ENCODE results near the gene STEAP4. TPM values are rescaled to one million over a fixed set of nuclear protein-coding genes. Genes with fewer than 3 reads are reported as not detected.

STEAP4 gene
- total RNA-seq (10 to 100 TPM; 20.3 to 31.7 (median 31.2) TPM), polyA plus RNA-seq (1 to 10 TPM; 5.2 to 8.5 (median 7.2) TPM)
- long read RNA-seq, donor 1, full-length matches to known transcripts, result 11 of 25 reads
- long read RNA-seq, donor 1, partial matches to known transcripts, result 3 of 25 reads
- long read RNA-seq, donor 1, other reads (novel, unspliced or antisense), result 11 of 25 reads
- long read RNA-seq, donor 2, full-length matches to known transcripts, result 21 of 35 reads
- long read RNA-seq, donor 2, partial matches to known transcripts, result 1 of 35 reads
- long read RNA-seq, donor 2, other reads (novel, unspliced or antisense), result 13 of 35 reads

DNA sequence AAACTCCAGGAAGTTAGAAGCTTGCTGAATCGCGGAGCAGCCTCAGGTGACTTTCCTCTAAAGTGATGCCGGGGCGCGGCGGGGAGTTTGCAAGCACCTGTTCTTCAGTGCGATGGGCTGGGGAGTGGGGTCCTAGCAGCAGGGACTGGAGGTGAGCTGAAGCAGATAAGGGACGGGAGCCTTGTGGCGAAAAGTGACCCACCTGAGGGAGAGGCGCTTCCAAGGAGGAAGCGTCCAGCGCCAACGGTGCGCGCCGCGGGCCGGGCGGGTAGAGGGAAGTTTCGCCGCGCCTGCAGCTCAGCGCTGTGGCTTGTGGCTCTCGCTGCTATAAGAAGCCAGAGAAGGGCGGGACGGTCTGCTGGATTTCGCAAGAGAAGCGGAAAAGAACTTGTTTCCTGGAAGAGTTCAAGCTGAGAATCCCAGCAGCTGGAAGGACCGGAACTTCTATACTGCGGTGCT is at the start of gene STEAP4:
TSS of gene STEAP4 (minus strand) at position 305 of the 459 bp plus-strand sequence. CDS start 22,625 bp downstream, outside the sequence.
- ATAC-seq (peak; percentile 61 to 83 (median 70)), DNase-seq (peak; percentile 73 to 85)
- Histone ChIP-seq H3K4me3 (peak within 1 kb of the TSS; percentile 57), H3K36me3 (ENCODE audit: insufficient read depth in 1 of 2, low read depth in 1 of 2) (no peaks in the 10 kb centered on the region), H3K27ac (peak within 1 kb of the TSS; percentile 30), H3K9me3 (no peaks in the 10 kb centered on the region), H3K4me1 (no peaks in the 10 kb centered on the region), H3K27me3 (ENCODE audit: insufficient read depth in 3 of 3, low read length in 2 of 3) (peaks cover 0 to 17% (median 0%) of the 10 kb centered on the region in 3 donors)
- WGBS, 3 donors, result 2% methylated on average over 30 of the region's 30 CpGs
- TF ChIP-seq, protein P1, sequence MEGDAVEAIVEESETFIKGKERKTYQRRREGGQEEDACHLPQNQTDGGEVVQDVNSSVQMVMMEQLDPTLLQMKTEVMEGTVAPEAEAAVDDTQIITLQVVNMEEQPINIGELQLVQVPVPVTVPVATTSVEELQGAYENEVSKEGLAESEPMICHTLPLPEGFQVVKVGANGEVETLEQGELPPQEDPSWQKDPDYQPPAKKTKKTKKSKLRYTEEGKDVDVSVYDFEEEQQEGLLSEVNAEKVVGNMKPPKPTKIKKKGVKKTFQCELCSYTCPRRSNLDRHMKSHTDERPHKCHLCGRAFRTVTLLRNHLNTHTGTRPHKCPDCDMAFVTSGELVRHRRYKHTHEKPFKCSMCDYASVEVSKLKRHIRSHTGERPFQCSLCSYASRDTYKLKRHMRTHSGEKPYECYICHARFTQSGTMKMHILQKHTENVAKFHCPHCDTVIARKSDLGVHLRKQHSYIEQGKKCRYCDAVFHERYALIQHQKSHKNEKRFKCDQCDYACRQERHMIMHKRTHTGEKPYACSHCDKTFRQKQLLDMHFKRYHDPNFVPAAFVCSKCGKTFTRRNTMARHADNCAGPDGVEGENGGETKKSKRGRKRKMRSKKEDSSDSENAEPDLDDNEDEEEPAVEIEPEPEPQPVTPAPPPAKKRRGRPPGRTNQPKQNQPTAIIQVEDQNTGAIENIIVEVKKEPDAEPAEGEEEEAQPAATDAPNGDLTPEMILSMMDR (IDR thresholded peaks at IDR 0.05), result no peak
- intact Hi-C loops (cut with DNase I), result no loop called here

DNA sequence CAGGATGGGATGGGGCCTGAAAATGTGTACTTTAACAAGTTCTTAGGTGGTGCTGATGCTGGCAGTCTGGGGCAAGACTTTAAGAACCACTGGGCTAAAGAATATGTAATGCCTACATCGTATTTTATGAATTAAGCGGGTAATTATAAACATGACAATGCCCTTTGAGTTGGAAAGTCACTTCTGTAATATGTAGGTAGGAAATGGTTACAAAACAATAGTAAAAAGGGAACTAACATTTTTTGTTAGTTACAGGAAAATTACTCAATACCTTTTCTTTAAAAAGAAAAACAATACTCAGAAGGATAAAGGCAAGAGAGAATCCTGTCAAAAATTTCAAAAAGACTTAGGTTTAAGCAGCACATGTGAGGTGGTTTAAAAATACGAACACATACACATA is 48.3 kb upstream of the STEAP4 start:
- Histone ChIP-seq H3K4me1 (no peaks in the 10 kb centered on the region), H3K36me3 (ENCODE audit: insufficient read depth in 1 of 2, low read depth in 1 of 2) (no peaks in the 10 kb centered on the region), H3K27ac (no peak overlapping the region), H3K27me3 (ENCODE audit: insufficient read depth in 3 of 3, low read length in 2 of 3) (no peaks in the 10 kb centered on the region), H3K9me3 (no peaks in the 10 kb centered on the region), H3K4me3 (no peak overlapping the region)
- ATAC-seq, result no peak
- no peak for DNase-seq
- intact Hi-C loops (cut with DNase I), result no loop called here
- TF ChIP-seq, protein P1 (IDR thresholded peaks at IDR 0.05), result no peak
- WGBS, 3 donors, result 82 to 89% (median 83%) methylated on average over 3 of the region's 3 CpGs

DNA sequence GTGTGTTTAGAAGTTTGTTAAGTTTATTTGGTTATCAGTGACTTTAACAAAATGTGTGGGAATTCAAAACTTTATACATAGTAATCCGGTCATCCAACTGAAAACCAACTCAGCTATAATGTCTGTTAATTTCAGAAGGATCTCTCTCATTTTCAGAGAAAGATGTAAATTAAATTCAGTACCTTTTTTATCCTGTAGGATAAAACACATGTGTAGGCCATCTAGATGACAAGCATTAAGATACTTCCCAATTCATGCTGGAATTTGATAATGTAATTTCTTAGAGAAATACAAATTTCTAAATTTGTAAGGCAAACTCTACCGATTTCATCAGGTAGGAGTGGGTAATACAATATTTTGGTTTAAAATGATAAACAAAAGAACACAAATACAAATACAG is 43.4 kb upstream of the STEAP4 start:
- H3K4me3 ChIP-seq, result no peak overlapping the region
- intact Hi-C loops (cut with DNase I), result no loop called here
- DNase-seq, result no peak
- WGBS, 3 donors, result 97 to 98% (median 98%) methylated on average over 2 of the region's 2 CpGs
- TF ChIP-seq, protein P1 (IDR thresholded peaks at IDR 0.05), result no peak
- H3K36me3 ChIP-seq (ENCODE audit: insufficient read depth in 1 of 2, low read depth in 1 of 2), result no peaks in the 10 kb centered on the region
- H3K9me3 ChIP-seq, result no peaks in the 10 kb centered on the region
- no peak overlapping the region for H3K27ac ChIP-seq
- H3K27me3 ChIP-seq (ENCODE audit: insufficient read depth in 3 of 3, low read length in 2 of 3), result no peaks in the 10 kb centered on the region
- no peaks in the 10 kb centered on the region for H3K4me1 ChIP-seq
- no peak for ATAC-seq

DNA sequence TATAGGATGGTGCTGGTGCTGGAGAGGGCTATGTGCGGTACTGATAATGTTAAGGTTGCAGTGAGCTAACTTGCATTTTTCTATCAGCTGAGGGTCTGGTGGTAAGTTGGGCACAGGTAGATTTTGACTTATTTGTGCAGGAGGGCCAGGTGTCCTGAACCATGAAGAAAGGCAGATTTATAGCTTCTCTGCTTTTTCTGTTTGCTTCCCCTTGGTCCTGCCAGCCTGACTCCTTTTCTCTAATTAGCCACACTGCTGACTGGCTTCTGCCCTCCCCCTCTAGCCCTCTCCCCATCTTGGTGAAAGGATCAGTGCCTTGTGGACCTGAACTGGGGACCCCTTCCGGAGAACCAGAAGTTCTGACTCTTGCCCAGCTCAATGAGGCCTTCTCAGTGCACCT is 40.8 kb upstream of the STEAP4 start:
- ATAC-seq (no peak), DNase-seq (no peak)
- H3K27ac ChIP-seq, result no peak overlapping the region
- 71 to 89% (median 88%) methylated on average over 2 of the region's 2 CpGs for WGBS, 3 donors
- H3K4me3 ChIP-seq, result no peak overlapping the region
- H3K4me1 ChIP-seq, result no peaks in the 10 kb centered on the region
- H3K9me3 ChIP-seq, result no peaks in the 10 kb centered on the region
- intact Hi-C loops (cut with DNase I), result no loop called here
- TF ChIP-seq, protein P1 (IDR thresholded peaks at IDR 0.05), result no peak
- no peaks in the 10 kb centered on the region for H3K36me3 ChIP-seq (ENCODE audit: insufficient read depth in 1 of 2, low read depth in 1 of 2)
- H3K27me3 ChIP-seq (ENCODE audit: insufficient read depth in 3 of 3, low read length in 2 of 3), result no peaks in the 10 kb centered on the region

All from psoas muscle (tissue), 8 donors.